Stimulated activated CD4-positive, alpha-beta T cell treated with anti-CD3 and anti-CD28 coated beads, TNF-alpha, amount 100 ng/mL, for 1 hour (primary cell): ENCODE data around the gene KCNMB4.
"Not testable (repeated sequence)": the region's sequence is repeated elsewhere in the genome, so short reads cannot be mapped to it uniquely, and the experiment has no call there.

Experiments used
- DNase-seq, 3 donors: peaks; one replicate each; pipeline ENCODE4 v3.0.0-alpha.2; 2020; ENCODE audit warnings: low read depth in 3 of 3, low spot score in 1 of 3

Gene KCNMB4

GRCh38 chr12:70367258-70368141 is 1.4 kb downstream of the KCNMB4 start:
- no peak for DNase-seq

- DNase-seq, result no peak
Observed at GRCh38 chr12:70372881-70373280, 6.8 kb downstream of the KCNMB4 start.

DNA sequence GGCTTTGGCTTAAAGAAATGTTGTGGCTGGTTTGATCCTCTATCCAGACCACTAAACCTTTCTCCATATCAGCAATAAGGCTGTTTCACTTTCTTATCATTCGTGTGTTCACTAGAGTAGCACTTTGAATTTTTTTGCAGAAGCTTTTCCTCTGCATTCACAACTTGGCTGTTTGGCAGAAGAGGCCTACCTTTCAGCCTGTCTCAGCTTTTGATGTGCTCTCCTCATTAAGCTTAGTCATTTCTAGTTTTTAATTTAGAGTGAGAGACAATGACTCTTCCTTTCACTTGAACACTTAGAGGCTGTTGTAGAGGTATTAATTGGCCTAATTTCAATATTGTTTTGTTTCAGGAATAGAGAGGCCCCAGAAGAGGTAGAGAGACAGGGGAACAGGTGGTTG is 13.8 kb downstream of the KCNMB4 start:
- no peak for DNase-seq

DNA sequence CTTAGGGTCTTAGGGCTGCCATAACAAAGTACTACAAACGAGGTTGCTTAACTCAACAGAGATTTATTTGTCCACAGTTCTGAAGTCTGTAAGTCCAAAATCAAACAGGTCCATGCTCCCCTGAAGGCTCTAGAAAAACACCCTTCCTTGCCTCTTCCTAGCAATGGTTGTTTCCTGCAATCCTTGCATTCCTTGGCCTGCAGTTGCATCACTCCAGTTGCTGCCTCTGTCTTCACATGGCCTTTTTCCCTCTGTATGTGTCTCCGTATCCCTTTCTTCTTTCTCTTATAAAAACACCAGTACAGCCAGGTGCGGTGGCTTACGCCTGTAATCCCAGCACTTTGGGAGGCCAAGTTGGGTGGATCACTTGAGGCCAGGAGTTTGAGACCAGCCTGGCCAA is 17.4 kb downstream of the KCNMB4 start:
- no peak for DNase-seq

GRCh38 chr12:70383886-70384285 is 17.8 kb downstream of the KCNMB4 start:
- no peak for DNase-seq

- DNase-seq, result no peak
Observed at GRCh38 chr12:70386771-70387170, 20.7 kb downstream of the KCNMB4 start.

GRCh38 chr12:70389678-70390077 is 23.6 kb downstream of the KCNMB4 start:
- DNase-seq, result no peak

DNA sequence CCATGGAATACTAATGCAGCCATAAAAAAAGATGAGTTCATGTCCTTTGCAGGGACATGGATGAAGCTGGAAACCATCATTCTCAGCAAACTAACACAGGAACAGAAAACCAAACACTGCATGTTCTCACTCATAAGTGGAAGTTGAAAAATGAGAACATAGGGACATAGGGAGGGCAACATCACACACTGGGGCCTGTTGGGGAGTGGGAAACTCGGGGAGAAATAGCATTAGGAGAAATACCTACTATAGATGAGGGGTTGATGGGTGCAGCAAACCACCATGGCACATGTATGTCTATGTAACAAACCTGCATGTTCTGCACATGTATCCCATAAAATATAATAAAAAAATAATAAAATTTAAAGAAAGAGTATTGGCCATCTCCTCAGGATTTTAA is 26.5 kb downstream of the KCNMB4 start:
- not testable (repeated sequence) for DNase-seq

- DNase-seq, result no peak
Observed at GRCh38 chr12:70393787-70394499, 27.9 kb downstream of the KCNMB4 start.

GRCh38 chr12:70398002-70398401 is 31.9 kb downstream of the KCNMB4 start:
- no peak for DNase-seq

DNA sequence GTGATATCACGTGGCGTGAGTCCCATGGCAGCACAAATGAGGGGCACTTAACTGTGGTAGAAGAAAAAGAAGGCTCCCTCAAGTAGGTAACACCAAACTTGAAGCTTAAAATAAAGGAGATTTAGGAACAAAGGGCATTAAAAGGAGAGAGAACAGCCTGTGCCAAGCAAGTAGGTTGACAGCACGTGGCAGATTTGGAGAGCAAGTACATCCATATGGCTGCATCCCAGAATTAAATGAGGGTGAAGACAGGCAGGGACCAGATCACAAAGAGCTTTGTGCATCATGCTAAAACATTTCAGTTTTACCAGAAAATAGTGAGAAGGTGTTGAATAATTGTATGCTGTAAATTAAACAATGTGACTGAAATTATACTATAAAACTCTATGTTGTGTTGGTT is 32.8 kb downstream of the KCNMB4 start:
- no peak for DNase-seq

DNA sequence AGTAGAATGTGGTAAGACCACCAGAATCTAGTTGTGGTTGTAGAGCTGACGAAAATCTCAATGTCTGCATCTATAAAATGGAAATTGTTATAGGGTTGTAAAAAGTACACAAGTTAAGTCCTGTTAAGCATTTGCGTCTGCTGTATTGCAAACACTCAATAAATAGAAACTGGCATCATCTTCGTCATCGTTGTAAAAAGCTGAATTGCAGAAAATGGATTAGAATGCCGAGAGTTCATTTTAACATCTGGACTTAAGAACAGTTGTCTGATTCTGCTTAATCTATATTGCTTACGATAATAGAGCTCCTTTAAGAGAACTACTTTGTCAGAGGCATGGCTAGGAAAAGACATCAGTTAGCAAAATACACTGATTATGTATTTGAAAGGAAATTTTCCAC is 33.2 kb downstream of the KCNMB4 start:
- DNase-seq, result no peak

GRCh38 chr12:70400124-70400523 is 34.0 kb downstream of the KCNMB4 start:
- DNase-seq, result no peak

- no peak for DNase-seq
Observed at GRCh38 chr12:70402597-70402996, 36.5 kb downstream of the KCNMB4 start.

GRCh38 chr12:70403826-70404225 is 37.7 kb downstream of the KCNMB4 start:
- DNase-seq, result no peak

- DNase-seq, result no peak
Observed at GRCh38 chr12:70408004-70408790, 42.1 kb downstream of the KCNMB4 start.

- no peak for DNase-seq
Observed at GRCh38 chr12:70415987-70416386, 49.9 kb downstream of the KCNMB4 start.

DNA sequence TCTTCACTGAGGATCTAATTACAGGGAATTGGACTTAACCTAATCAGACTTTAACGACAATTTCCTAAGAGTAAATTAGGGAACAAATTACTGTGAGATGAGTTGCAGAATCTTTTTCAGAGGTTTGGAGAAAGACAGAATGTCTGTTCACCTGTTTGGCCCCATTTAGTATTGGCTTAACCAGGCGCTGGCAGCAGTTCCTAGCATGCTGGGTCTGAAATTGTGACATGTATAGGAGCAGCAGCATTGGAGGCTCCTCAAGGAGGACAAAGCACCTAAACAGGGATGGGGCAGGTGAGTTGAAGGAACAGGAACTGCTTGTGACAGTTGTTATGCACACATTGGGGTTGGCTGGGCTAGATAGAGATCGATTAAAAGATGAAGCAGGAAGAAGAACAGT is 51.0 kb downstream of the KCNMB4 start:
- no peak for DNase-seq

GRCh38 chr12:70418101-70418500 is 52.0 kb downstream of the KCNMB4 start:
- DNase-seq, result no peak

- DNase-seq, result no peak
Observed at GRCh38 chr12:70422631-70423030, 56.5 kb downstream of the KCNMB4 start.

DNA sequence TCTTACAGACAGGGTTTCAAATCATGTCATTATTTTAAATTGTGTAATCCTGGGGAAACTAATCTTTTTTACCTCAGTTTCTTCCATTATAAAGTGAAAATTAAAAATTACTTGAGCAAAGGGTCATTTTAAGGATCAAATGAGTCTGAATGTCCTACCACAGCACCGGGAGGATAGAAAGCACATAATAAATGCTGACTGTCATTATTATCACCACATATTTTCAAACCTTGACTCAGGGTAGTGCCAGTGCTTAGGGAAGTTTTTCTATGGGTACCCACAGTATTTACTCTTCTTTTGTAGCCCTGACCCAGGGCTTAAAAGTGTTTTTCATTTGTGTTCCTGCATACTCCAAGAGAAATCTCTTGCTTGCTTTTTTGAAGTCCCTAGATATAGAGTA is 60.5 kb downstream of the KCNMB4 start:
- DNase-seq, result no peak

GRCh38 chr12:70427611-70428010 is 61.5 kb downstream of the KCNMB4 start:
- no peak for DNase-seq
